ENCODE data around the gene PTGIS.

DNA sequence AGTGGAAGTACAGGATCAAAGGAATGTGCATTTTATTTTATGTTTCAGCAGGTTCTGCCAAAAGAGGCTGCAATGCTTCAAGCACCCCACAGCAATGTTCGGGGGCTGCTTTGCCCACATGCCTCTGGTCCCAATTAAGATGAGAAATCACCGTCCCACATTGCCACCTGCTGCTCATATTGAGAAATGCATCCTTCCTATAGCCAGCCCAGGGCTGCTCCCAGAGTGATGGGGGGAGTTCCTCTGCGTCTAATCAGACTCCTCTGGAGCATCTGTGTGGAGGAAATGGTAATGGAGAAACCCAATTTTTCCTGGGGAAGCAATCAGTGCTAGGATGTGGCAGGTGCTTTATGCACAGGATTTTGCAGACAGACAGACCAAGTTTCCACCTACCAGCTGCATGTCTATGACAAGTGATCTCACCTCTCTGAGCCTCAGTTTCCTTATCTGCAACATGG is 33.7 kb downstream of the PTGIS start:
- TF ChIP-seq, protein P1, sequence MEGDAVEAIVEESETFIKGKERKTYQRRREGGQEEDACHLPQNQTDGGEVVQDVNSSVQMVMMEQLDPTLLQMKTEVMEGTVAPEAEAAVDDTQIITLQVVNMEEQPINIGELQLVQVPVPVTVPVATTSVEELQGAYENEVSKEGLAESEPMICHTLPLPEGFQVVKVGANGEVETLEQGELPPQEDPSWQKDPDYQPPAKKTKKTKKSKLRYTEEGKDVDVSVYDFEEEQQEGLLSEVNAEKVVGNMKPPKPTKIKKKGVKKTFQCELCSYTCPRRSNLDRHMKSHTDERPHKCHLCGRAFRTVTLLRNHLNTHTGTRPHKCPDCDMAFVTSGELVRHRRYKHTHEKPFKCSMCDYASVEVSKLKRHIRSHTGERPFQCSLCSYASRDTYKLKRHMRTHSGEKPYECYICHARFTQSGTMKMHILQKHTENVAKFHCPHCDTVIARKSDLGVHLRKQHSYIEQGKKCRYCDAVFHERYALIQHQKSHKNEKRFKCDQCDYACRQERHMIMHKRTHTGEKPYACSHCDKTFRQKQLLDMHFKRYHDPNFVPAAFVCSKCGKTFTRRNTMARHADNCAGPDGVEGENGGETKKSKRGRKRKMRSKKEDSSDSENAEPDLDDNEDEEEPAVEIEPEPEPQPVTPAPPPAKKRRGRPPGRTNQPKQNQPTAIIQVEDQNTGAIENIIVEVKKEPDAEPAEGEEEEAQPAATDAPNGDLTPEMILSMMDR (IDR thresholded peaks at IDR 0.05) = peak; percentile 85
- TF ChIP-seq EHMT2 (IDR thresholded peaks at IDR 0.05; ENCODE audit: low read depth) (no peak), RAD21 (conservative IDR thresholded peaks at IDR 0.05 in 1 of 2, IDR thresholded peaks at IDR 0.05 in 1 of 2) (peak; percentile 81 to 82)
